ENCODE data around the gene TANGO2. TPM values are rescaled to one million over a fixed set of nuclear protein-coding genes. Genes with fewer than 3 reads are reported as not detected.

Gene TANGO2
- total RNA-seq, 1 donor from 2014 or later = 46.8 TPM

DNA sequence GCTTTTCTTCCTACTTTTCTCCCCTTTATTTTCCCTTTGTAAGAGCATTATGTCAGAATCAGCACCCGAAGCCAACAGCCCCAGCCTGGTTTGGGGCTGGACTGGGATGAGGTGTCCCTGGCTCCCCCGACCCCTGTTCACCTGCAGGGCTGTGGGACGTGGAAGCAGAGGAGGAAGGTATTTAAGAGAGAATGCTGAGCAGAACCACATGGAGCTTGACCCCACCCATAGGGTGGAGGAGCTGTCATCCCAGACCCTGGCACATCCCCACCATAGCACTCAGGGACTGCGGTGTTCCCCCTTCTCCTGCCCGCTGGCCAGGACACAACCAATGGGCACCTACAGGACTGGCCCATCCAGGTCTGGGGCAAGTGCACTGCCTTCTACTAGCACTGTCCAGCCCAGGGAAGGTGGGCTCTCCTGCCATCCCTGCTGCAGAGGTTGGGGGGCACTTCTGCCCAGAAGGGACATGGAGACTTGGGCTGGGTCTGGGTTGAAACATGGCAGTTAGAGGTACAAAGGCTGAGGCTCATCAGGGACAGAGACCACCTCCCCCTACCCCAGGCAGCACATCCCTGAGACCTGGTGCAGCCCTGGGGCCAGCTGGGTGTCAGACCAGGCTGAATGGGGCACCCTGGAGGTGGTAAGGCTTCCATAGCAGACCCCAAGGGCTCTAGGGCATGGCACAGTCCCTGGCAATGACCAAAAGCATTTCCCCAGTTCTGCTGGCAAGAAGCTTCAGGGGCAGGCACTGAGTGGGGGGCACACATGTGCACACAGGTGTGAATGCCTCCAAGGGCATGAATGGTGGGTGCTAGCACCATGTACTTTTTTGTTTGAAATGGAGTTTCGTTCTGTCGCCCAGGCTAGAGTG lies 19.7 kb downstream of the TANGO2 start:
- DNase-seq (ENCODE audit: low read depth in 2 of 2) = no peak

DNA sequence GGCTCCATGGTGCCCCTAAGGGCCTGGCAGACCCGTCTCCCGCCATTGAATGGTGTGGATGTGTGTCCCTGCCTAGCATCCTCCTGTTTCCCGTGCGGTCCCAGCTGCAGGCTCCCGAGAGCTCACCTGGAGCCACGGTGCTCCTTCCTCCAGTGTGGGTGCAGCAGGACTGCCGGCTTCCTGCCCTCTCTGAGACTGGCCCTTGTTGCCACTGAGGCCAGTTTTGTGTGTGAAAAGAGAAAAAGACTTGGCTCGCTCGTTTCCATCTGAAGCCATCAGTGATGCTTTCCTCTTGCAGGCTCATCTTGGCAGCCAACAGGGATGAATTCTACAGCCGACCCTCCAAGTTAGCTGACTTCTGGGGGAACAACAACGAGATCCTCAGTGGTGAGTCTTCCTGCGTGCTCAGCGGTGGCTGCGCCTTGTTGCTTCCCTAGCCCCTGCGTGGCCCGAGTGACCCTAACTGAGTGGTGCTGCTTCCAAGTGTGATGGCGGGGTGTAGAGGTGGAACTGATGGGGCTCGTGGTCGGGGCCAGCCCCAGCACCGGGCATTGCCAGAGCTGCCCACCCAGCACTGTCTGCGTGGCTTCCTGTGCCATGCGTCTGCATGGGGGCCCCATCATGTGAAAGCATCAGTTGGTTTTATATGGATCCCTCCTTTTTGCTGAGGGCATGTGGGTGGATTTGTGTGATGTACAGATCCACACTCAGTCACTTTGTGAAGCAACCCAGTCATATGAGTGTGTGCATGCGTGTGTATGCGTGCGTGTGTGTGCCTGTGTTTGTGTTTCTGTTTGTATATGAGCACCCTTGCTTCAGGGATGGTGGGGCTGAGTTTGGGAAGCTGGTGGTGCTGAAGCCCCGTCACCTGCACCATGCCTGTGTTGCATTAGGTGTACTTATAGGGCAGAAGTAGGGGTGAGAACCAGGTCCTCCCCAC lies 22.4 kb downstream of the TANGO2 start:
- DNase-seq (ENCODE audit: low read depth in 2 of 2) = no peak

DNA sequence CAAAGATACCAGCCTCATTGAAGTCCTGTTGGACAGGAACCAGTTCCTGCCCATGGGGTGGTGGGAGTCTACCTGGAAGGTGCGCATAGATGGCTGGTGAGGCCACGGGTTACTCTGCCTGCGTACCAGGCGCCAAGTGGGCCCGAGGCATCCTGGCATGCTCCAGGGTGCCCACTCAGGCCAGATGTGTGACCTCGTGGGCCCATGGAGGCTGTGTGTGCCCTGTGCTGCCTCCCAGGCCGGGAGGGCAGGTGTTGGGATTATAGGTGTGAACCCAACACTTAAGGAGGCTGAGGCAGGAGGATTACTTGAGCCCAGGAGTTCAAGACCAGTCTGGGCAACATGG lies 23.1 kb downstream of the TANGO2 start:
- no peak for DNase-seq (ENCODE audit: low read depth in 2 of 2)

DNA sequence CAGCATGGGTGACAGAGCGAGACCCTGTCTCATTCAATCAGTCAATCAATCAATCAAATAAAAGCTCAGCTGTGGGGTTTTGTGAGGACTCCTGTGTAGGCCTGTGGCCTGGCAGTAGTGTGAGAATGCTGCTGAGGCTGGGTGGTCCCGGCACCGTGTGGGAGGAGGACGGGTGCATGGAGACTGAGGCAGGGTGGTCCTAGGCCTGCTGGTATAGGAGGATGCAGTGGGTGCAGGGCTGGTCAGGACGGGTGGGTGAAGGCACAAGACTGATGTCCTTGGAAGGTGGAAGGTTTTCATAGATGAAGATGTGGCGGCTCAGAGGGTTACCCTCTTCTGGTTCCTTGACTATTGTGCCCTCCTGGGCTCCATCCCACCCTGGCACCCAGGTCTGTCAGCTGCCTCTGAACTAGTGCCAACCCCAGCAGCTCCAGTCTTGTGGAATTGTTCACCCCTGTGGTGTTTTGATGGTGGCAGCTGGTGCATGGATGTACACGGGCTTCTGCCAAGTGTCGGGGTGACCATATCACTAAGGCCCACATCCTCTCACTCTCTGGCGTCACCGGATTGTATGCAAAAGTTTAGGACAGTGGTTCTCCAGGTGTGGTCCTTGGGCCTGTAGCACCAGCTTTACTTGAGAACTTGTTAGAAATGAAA lies 23.7 kb downstream of the TANGO2 start:
- DNase-seq (ENCODE audit: low read depth in 2 of 2) = no peak

DNA sequence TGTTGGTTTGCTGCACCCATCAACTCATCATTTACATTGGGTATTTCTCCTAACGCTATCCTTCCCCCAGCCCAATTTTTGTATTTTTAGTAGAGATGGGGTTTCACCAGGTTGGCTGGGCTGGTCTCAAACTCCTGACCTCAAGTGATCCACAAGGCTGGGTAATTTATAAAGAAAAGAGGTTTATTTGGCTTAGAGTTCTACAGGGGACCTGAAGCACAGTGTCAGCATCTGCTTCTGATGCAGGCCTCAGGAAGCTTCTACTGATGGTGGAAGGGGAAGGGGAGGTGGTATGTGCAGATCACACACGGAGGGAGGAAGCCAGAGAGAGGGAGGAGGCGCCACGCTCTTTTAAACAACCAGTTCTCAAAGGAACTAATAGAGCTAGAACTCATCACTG lies 25.8 kb downstream of the TANGO2 start:
- DNase-seq (ENCODE audit: low read depth in 2 of 2) = no peak

DNA sequence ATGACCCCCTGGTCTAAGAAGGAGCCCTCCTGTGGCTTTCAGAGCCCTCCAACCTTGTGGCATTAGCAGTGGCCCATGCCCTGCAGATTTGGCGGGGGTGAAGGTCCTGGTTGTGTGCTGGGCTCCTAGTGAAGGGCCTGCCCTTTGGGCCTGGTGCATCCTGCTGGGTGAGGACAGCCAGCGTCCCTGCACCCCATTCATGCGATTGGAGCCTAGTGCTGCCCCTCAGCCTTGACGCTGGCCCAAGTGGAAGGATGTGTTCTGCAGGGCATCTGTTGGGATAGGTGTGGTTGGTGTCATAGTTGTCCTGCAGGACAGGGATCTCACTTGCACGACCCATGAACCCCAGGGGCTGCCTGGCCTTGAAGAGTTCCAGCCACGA lies 31.0 kb downstream of the TANGO2 start:
- no peak for DNase-seq (ENCODE audit: low read depth in 2 of 2)

DNA sequence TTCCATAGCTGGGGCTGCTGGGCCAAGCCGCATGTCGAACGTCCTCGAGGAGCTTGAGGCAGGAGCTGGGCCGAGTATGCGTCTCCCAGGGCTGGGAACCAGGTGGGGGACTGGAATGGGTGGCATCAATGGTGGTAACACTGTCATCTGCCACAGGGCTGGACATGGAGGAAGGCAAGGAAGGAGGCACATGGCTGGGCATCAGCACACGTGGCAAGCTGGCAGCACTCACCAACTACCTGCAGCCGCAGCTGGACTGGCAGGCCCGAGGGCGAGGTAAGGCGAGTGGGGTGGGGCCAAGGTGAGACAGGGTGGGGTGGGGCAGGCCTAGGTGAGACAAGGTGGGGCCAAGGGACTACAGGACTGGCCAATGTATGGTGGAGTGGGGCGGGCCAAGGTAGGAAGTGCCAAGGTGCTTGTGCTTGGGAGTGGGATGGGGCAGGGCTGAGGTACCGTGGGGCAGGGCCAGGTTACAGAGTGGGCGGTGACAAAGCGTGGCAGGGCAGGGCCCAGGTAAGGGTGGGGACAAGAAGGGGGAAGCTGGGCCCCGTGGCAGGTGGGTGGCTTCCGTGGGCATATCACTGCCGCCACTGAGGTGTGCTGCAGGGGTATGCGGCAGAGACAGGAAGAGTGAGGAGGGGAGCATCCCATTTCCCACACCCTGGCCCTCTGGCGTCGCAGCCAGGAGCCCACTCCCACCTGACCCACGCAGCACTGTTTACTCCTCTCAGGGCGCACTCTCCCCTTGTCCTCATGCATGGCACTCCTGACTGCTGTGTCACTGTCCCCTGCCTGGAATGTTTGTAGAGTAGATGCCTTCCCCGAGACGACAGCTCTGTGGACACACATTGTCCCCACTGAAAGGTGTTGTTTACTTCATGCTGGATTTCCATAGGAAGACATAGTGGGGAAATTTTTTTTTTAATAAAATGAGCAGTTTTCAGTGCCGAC lies 31.7 kb downstream of the TANGO2 start:
- DNase-seq (ENCODE audit: low read depth in 2 of 2) = no peak

DNA sequence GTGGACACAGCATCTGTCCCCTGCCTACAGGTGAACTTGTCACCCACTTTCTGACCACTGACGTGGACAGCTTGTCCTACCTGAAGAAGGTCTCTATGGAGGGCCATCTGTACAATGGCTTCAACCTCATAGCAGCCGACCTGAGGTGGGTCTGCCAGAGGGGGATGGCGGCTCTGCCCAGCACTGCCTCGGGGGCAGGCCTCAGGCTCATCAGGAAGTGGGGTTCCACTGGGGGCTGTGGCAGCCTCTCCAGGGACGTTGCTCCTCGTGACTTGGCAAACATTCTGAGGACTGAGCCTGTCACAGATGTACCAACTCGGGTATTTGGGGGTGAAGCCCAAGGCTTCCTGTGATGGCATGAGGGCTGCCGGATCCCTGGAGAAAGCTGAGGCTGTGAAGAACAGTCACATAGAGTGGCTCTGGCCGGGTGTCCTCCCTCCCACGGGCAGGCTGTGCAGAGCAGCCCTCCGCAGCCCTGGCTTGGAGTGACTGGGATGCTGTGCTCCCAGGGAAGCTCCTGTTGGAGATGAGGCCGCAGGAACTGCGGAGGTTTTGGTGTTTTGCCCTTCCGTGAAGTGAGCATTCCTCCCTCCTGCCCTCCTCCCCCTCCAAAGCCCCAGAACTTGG lies 32.6 kb downstream of the TANGO2 start:
- no peak for DNase-seq (ENCODE audit: low read depth in 2 of 2)

DNA sequence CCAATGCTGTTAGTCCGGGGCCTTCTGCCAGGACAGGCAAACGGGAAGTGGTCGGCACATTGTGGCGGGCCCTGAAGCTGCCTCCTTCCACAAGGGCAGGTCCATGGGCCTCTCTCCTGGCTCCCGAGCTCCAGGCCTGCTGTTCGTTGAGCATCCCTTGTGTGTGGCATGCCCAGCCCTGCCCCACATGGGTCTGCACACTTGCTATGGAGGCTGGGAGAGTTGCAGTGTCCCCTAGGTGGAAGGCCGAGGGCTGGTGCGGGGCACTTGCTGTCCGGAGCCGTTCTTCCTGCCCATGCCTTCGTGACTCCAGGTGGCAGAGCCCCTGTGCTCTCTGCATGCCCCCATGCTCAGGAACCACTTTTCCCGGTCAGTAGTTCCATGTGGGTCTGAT lies 33.1 kb downstream of the TANGO2 start:
- DNase-seq (ENCODE audit: low read depth in 2 of 2) = no peak

DNA sequence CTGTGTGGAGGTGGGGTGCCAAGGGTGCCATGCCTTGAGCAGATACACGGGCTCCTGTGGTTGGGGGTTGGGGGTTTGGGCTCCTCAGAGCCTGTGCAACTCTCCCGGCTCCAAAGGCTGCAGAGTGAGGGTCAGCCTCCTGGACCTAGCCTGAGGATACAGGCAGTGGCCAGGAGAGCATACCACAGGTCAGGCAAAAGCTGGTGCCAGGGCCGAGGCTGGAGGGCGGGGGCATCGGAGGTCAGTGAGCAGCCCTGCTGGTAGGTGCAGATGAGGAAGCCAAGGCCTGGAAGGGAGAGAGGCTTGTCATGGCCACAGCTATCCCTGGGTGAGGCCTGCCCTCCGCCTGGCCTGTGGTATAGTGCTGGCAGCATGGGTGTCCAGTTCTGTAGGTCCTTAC lies 33.6 kb downstream of the TANGO2 start:
- no peak for DNase-seq (ENCODE audit: low read depth in 2 of 2)

DNA sequence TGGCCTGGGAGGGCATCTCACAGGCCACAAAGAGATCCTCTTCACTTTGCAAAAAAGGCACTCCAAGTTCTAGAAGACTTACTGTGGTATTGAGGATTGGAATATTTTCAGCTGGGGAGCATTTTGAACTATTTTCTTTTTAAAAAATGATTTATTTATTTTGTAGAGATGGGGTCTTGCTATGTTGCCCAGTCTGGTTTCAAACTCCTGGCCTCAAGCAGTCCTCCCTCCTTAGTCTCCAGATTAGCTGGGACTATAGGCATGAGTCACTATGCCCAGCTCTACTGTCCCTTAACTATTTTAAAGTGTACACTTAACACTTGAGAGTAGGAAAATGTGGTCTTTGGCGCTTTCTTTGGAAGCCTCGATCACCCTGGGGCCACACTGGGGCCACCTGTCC lies 34.2 kb downstream of the TANGO2 start:
- no peak for DNase-seq (ENCODE audit: low read depth in 2 of 2)

DNA sequence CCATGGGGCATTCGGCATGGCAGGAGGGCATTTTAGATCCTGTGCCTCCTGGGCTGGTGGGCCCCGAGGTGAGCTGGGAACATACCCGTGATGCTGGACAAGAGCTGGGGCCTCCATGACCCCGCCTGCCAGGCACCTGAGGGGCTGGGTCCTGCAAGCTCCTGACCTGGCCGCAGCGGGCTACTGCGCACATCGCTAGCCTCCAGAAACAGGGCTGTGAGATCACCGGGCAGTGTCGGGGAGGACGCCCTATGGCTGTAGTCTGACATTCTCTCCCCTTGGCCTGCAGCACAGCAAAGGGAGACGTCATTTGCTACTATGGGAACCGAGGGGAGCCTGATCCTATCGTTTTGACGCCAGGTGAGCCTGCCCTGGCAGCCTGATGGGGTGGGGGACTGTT lies 34.7 kb downstream of the TANGO2 start:
- no peak for DNase-seq (ENCODE audit: low read depth in 2 of 2)

DNA sequence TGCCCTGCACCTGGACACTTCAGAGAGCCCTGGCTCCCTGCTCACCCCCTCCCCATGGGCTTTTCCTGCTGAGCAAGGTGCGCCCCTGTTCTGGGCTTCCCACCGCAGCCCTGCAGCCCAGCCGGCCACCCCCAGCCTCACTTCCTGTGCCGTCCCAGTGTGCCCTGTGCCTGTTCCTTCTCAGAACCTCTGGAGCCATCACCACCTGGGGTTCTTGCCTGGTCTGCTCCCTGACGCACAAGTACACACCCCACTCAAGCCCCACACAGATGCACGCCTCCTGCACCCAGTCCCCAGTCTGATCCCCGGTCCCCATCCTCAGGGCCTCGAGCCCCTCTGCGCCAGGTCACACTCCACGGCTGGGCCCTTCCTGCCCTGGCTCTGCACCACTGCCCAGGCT lies 35.3 kb downstream of the TANGO2 start:
- no peak for DNase-seq (ENCODE audit: low read depth in 2 of 2)

DNA sequence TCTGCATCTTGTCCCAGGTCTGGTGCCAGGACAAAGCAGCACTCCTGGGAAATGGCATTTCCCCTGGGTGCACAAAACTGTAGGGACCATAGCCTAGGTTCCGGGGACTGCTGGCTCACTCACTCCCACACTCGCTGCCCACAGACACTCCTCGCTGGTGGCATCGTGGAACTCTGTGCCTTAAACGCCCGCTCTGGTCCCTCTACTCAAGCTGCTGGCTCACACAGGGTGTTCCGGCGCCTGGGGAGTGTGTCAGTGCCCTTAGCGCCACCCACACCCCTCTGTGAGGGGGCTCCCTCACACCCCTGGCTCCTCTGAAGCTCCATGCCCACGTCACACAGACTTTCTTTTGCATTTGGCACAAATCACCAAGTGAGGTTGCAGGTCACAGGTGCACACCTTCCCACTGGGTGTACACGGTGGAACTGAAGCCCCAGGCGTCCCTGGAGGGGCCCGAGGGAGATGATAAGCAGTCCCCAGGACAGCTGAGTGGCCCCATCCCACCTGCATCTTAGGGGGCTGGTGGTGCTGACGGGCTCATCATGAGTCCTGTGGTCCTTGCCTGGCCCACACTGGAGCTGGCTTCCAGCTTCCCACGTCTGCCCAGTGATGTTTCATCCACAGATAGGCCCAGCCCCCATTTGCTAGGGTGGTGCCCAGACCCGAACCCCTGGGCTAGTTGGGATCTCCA lies 35.9 kb downstream of the TANGO2 start:
- DNase-seq (ENCODE audit: low read depth in 2 of 2) = no peak

DNA sequence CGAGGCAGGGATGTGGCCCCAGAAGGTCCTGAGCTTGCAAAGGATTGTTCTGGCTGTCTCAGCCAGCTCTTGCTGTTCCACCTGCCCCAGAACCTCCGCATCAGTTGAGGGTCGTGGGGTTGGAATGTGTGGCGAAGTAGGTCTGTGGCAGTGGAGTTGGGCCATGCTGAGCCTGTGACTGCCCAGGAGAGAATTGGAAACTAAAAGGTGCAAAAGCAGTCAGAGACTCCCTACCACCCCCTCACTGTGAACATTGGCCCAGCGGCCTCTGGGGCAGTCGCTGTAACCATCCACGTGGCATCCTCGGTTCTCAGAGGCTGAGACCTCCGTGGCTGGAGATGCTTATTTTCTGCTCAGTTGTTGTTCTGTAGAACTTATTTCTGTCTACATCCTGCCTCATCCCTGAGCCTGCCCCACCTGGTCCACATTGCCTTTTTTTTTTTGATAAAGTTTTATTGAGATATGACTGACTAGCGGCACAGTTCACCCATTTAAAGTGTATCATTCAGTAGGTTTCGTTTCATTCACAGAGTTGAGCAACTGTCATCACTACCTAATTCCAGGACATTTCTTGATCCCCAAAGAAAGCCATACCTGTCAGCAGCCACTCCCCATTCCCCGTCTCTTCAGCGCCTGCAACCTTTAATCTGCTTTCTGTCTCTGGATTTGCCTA lies 36.8 kb downstream of the TANGO2 start:
- no peak for DNase-seq (ENCODE audit: low read depth in 2 of 2)

DNA sequence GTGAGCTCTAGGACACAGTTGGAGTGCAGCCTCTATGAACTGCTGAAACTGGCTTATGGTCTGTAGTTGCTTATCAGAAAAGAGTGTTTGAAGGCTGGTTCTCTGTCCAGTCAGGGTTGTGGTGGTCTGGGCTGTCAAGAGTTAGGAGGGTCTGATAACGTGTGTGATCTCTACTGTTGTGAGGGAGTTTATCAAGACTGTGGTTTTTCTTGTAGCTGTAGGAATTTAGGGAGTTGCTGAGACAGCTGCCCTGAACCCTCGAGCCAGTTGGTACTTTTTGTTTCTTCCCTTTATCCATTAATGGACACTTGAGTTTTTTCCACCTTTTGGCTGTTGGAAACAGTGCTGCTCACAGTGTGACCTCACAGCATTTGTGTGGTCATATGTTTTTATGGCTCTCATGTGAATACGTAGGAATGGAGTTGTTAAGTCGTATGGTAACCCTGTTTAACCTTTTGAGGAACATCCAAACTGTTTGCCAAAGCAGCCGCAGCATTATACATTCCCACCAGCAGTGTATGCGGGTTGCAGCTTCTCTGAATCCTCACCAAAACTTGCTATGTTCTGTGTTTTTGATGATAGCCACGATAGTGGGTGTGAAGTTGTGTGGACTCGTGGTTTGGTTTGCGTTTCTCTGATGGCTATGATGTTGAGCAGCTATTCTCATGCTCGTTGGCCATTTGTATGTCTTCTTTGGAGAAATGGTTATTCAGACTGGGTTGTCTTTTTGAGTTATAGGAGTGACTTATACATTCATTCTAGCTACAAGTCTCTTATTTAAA lies 38.3 kb downstream of the TANGO2 start:
- no peak for DNase-seq (ENCODE audit: low read depth in 2 of 2)

DNA sequence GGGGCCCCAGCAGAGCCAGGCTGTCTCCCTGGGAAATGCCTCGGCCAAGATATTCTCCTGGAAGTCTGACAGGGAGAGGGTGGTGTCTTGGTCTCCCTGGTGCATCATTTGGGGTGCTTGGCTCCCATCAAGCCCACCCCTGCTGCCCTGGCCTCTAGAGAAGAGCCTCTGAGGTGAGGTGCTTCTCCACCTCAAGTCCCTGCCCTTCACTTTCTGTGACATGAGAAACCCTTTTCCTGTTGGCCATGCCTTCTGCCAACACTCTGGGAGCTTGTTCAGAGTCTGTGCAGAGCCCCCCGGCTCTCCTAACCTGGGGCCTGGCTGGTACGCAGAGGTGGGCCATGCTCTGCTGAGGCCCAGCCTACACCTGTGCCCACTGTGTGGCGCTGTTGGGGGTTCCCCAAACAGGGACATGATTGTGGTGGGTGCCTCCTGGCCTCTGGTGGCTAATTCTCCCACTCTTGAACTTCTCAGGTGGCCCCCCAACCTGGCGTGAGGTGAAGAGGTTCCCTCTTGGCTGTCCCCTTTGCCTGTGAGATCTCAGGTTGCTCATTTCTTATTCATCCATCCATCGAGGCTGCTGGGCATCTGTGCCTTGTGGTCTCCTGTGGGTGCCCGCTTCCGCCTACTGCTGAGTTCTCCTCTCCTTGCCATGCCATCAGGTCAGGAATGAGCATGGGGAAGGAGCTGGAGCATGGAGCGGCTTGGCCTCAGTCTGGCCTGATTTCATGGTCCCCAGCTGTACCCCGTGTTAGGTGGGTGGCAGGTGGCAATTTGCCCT lies 40.0 kb downstream of the TANGO2 start:
- DNase-seq (ENCODE audit: low read depth in 2 of 2) = no peak

DNA sequence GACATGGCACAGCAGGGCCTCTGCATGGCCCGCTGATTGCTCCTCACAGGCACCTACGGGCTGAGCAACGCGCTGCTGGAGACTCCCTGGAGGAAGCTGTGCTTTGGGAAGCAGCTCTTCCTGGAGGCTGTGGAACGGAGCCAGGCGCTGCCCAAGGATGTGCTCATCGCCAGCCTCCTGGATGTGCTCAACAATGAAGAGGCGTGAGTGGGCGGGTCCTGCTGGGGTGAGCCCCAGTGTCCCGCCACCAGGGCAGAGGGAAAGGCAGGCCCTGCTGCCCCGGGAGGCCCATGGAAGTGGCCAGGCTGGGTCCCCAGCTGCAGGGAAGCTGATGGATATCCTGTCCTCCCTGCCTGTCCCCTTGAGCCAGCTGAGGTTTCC lies 40.6 kb downstream of the TANGO2 start:
- peak; percentile 40 to 91 for DNase-seq (ENCODE audit: low read depth in 2 of 2)
